ENCODE data around the gene RPS6KA4.

DNA sequence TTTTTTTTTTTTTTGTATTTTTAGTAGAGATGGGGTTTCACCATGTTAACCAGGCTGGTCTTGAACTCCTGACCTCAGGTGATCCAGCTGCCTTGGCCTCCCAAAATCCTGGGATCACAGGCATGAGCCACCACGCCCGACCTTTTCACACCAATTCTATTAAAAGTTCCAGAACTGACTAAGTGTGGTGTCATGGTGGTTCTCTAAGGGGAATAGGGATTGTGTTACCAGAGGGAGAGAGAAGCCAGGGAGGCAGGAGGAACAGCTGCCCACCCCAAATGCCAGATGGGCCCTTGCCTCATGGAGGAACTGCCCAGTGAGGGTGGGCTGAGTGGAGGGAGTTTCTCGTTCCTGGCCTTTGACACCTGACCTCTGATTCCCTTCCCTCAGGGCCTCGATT is 5.9 kb downstream of the RPS6KA4 start:
- TF ChIP-seq, protein P1, sequence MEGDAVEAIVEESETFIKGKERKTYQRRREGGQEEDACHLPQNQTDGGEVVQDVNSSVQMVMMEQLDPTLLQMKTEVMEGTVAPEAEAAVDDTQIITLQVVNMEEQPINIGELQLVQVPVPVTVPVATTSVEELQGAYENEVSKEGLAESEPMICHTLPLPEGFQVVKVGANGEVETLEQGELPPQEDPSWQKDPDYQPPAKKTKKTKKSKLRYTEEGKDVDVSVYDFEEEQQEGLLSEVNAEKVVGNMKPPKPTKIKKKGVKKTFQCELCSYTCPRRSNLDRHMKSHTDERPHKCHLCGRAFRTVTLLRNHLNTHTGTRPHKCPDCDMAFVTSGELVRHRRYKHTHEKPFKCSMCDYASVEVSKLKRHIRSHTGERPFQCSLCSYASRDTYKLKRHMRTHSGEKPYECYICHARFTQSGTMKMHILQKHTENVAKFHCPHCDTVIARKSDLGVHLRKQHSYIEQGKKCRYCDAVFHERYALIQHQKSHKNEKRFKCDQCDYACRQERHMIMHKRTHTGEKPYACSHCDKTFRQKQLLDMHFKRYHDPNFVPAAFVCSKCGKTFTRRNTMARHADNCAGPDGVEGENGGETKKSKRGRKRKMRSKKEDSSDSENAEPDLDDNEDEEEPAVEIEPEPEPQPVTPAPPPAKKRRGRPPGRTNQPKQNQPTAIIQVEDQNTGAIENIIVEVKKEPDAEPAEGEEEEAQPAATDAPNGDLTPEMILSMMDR (IDR thresholded peaks at IDR 0.05; ENCODE audit: borderline replicate concordance, extremely low read depth, low read length, poor library complexity, severe bottlenecking), result no peak
- TF ChIP-seq EZH2 (IDR thresholded peaks at IDR 0.05; ENCODE audit: borderline replicate concordance, low read depth, low read length, severe bottlenecking), result no peak
